ENCODE measurements around the gene SLC38A6. TPM values are rescaled to one million over a fixed set of nuclear protein-coding genes. Genes with fewer than 3 reads are reported as not detected.

SLC38A6 gene
- total RNA-seq, 2 donors from 2014 or later: 9.9 to 18.2 TPM

DNA sequence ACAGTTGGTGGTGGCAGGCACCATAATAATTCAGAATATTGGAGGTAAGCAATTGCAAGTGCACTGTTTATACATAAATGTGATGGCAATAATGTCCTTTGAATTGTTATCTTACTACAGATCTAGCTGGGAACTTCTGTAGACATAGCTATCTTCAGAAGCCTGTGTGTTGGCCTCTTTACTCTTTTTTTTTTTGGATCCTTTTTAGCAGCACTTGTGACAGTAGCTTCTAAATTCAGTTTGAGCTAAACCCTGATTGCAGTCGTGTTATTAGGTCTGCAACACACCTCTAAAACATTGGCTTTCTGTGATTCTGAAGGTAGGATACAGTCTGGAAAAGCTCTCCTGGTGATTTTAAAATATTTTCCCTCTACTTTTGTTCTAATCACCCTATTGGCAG lies 38.5 kb downstream of the SLC38A6 start:
- no peaks in the 10 kb centered on the region for H3K27me3 ChIP-seq (ENCODE audit: control insufficient read depth, insufficient read depth, low read length, poor library complexity, severe bottlenecking)
- 82% methylated on average over 1 of the region's 1 CpG; no CpG with 5 or more reads in 1 of the 2 experiments for WGBS, 2 experiments (ENCODE audit: insufficient coverage in 1 of 2, insufficient read length in 1 of 2)
- no peak overlapping the region for H3K27ac ChIP-seq (ENCODE audit: low read depth, low read length)
- Mint-ChIP-seq H3K36me3 (ENCODE audit: low read depth) (peaks cover 13% of the 10 kb centered on the region), H3K4me3 (no peak overlapping the region), H3K9me3 (peaks cover 16% of the 10 kb centered on the region), H3K4me1 (no peaks in the 10 kb centered on the region), H3K27me3 (ENCODE audit: insufficient read depth) (no peaks in the 10 kb centered on the region), H3K27ac (no peak overlapping the region)
- H3K9ac ChIP-seq (ENCODE audit: extremely low read depth, low read length, poor library complexity, severe bottlenecking): no peak overlapping the region
- H3K36me3 ChIP-seq (ENCODE audit: control insufficient read depth, insufficient read depth, low read length): no peaks in the 10 kb centered on the region
- DNase-seq: no peak
- H3K4me1 ChIP-seq (ENCODE audit: control insufficient read depth, insufficient read depth, low read length): no peaks in the 10 kb centered on the region
- no peak overlapping the region for H3K4me3 ChIP-seq (ENCODE audit: low read length)
- peaks cover 11% of the 10 kb centered on the region for H3K9me3 ChIP-seq (ENCODE audit: control insufficient read depth, low read length)
- TF ChIP-seq, protein P1, sequence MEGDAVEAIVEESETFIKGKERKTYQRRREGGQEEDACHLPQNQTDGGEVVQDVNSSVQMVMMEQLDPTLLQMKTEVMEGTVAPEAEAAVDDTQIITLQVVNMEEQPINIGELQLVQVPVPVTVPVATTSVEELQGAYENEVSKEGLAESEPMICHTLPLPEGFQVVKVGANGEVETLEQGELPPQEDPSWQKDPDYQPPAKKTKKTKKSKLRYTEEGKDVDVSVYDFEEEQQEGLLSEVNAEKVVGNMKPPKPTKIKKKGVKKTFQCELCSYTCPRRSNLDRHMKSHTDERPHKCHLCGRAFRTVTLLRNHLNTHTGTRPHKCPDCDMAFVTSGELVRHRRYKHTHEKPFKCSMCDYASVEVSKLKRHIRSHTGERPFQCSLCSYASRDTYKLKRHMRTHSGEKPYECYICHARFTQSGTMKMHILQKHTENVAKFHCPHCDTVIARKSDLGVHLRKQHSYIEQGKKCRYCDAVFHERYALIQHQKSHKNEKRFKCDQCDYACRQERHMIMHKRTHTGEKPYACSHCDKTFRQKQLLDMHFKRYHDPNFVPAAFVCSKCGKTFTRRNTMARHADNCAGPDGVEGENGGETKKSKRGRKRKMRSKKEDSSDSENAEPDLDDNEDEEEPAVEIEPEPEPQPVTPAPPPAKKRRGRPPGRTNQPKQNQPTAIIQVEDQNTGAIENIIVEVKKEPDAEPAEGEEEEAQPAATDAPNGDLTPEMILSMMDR (conservative IDR thresholded peaks at IDR 0.05): no peak

DNA sequence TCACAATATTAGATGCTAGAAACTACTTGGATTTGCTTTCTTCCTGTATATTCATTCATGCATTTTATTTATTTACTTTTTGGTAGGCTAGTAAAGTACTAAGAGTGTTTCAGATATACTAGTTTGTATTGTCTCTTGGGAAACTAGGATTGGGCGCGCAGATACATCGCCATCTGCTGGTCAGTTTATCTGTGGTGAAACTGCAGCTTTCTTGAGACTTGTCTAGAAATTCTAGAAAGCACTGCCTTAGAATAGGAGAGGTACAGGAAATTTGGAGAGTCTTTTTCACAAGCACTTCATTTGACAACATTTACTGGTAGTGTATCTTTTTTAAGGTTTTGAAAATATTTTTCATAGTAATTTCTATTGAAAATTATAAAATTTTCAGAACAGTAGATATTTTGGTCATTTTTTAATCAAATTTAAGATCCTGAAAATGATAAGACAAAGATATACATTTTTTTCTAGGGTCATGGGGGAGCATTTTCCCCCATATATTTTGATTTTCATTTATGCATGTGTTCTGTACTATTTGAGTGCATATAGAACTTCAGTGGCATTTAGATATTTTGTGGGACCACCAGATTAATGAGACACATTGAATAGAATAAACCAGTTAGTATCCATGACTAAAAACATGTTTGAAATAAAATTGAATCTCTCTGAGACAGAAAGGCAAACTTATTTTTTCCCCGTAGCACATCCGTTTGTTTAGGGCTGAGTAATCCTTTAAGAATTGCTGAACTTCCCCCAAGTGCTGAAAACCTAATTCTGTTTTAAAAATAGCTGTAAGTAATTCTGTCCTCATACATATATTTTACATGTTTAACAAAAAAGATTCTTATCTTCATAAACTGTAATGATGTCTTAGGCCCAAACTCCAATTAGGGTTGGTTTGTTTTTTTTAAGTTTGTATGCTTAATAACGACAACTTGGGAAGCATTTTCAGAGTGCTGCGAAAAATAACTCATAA lies 44.5 kb downstream of the SLC38A6 start:
- no peak overlapping the region for H3K27ac ChIP-seq (ENCODE audit: low read depth, low read length)
- H3K4me3 ChIP-seq (ENCODE audit: low read length): no peak overlapping the region
- no peaks in the 10 kb centered on the region for H3K27me3 Mint-ChIP-seq (ENCODE audit: insufficient read depth)
- 37 to 55% methylated on average over 4 to 7 of the region's 7 CpGs for WGBS, 2 experiments (ENCODE audit: insufficient coverage in 1 of 2, insufficient read length in 1 of 2)
- peak; percentile 72 for DNase-seq
- H3K27me3 ChIP-seq (ENCODE audit: control insufficient read depth, insufficient read depth, low read length, poor library complexity, severe bottlenecking): no peaks in the 10 kb centered on the region
- H3K36me3 ChIP-seq (ENCODE audit: control insufficient read depth, insufficient read depth, low read length): no peaks in the 10 kb centered on the region
- H3K9me3 Mint-ChIP-seq: no peaks in the 10 kb centered on the region
- H3K27ac Mint-ChIP-seq: no peak overlapping the region
- no peak overlapping the region for H3K9ac ChIP-seq (ENCODE audit: extremely low read depth, low read length, poor library complexity, severe bottlenecking)
- no peaks in the 10 kb centered on the region for H3K36me3 Mint-ChIP-seq (ENCODE audit: low read depth)
- H3K9me3 ChIP-seq (ENCODE audit: control insufficient read depth, low read length): no peaks in the 10 kb centered on the region
- no peaks in the 10 kb centered on the region for H3K4me1 ChIP-seq (ENCODE audit: control insufficient read depth, insufficient read depth, low read length)
- H3K4me1 Mint-ChIP-seq: peaks cover 7% of the 10 kb centered on the region
- TF ChIP-seq, protein P1 (conservative IDR thresholded peaks at IDR 0.05): peak; percentile 98
- no peak overlapping the region for H3K4me3 Mint-ChIP-seq

DNA sequence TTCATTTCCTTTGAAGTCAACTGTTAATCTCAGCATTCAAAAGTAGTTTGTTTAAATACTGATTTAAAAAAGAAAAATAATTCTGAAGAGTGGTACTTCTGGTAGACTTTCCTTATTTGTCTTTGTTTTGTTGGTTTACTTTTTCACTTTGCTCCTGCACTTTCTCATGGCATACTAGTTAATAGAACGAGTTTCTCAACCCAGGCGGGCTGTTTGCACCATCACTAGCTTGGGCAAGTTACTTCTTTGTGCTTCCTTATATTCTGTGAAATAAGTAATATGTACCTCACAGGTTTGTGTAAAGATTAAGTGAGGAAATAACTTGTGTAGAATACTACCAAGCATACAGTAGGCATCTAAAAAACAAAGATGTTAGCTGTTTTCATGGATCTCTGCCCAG lies 45.5 kb downstream of the SLC38A6 start:
- Mint-ChIP-seq H3K27ac (no peak overlapping the region), H3K4me3 (no peak overlapping the region), H3K9me3 (no peaks in the 10 kb centered on the region), H3K4me1 (peaks cover 7% of the 10 kb centered on the region), H3K36me3 (ENCODE audit: low read depth) (no peaks in the 10 kb centered on the region), H3K27me3 (ENCODE audit: insufficient read depth) (no peaks in the 10 kb centered on the region)
- Histone ChIP-seq H3K27ac (ENCODE audit: low read depth, low read length) (no peak overlapping the region), H3K36me3 (ENCODE audit: control insufficient read depth, insufficient read depth, low read length) (no peaks in the 10 kb centered on the region), H3K4me3 (ENCODE audit: low read length) (no peak overlapping the region), H3K9me3 (ENCODE audit: control insufficient read depth, low read length) (no peaks in the 10 kb centered on the region), H3K9ac (ENCODE audit: extremely low read depth, low read length, poor library complexity, severe bottlenecking) (no peak overlapping the region), H3K4me1 (ENCODE audit: control insufficient read depth, insufficient read depth, low read length) (no peaks in the 10 kb centered on the region), H3K27me3 (ENCODE audit: control insufficient read depth, insufficient read depth, low read length, poor library complexity, severe bottlenecking) (no peaks in the 10 kb centered on the region)
- DNase-seq: no peak
- TF ChIP-seq, protein P1 (conservative IDR thresholded peaks at IDR 0.05): no peak
- 88% methylated on average over 2 of the region's 2 CpGs; no CpG with 5 or more reads in 1 of the 2 experiments for WGBS, 2 experiments (ENCODE audit: insufficient coverage in 1 of 2, insufficient read length in 1 of 2)

Data from endodermal cell (in vitro differentiated cells).